ENCODE results near the gene SPATA12. TPM values are rescaled to one million over a fixed set of nuclear protein-coding genes. Genes with fewer than 3 reads are reported as not detected.
A peak's percentile ranks its signal among the peaks of the same experiment; 100 is the strongest.

SPATA12 gene
- total and polyA plus RNA-seq, 2 donors (not counting 3 experiments of a cell fraction or from before 2014, with no cell fraction given): 0.18 TPM; not detected in 1

- Histone ChIP-seq H3K79me2 (ENCODE audit: control insufficient read depth, insufficient read depth, low read length) (no peaks in the 10 kb centered on the region), H3K36me3 (ENCODE audit: control insufficient read depth in 2 of 2, extremely low read depth in 1 of 2, insufficient read depth in 2 of 2, low read length in 2 of 2) (no peaks in the 10 kb centered on the region), H2AFZ (ENCODE audit: low read depth, low read length) (no peak overlapping the region), H3K9me1 (replicated peaks; ENCODE audit: control insufficient read depth, extremely low read depth, insufficient read depth, low read length) (no peaks in the 10 kb centered on the region), H3K4me3 (replicated peaks in 1 of 3; ENCODE audit: insufficient read depth in 1 of 3, low read depth in 1 of 3, low read length in 3 of 3) (no peak overlapping the region), H3K4me1 (ENCODE audit: control insufficient read depth, extremely low read depth, insufficient read depth, low read length) (peaks cover 3% of the 10 kb centered on the region), H3K4me2 (ENCODE audit: insufficient read depth, low read length) (no peak overlapping the region), H3K27me3 (ENCODE audit: control insufficient read depth in 2 of 2, insufficient read depth in 2 of 2, low read length in 2 of 2) (peaks cover 0 to 5% of the 10 kb centered on the region in 2 experiments), H3K9ac (replicated peaks; ENCODE audit: extremely low read depth, insufficient read depth, low read length) (no peak overlapping the region), H4K20me1 (replicated peaks; ENCODE audit: control insufficient read depth, extremely low read depth, insufficient read depth, low read length) (no peaks in the 10 kb centered on the region), H3K9me3 (replicated peaks; ENCODE audit: control insufficient read depth, insufficient read depth, low read length) (no peaks in the 10 kb centered on the region), H3K27ac (ENCODE audit: insufficient read depth, low read depth, low read length) (no peak overlapping the region)
- no peak for FAIRE-seq
- no peak for DNase-seq (ENCODE audit: low read depth, low spot score)
- intact Hi-C loops (cut with micrococcal nuclease) (no loop called here), dilution Hi-C loops (cut with MboI; ENCODE audit: extremely low pct_ligation_motif_present, low sequenced_read_pairs) (no loop called here)
- no peak for TF ChIP-seq FOS (IDR thresholded peaks at IDR 0.05; ENCODE audit: borderline replicate concordance, insufficient read depth, low read length)
- TF ChIP-seq POLR2AphosphoS5 (IDR thresholded peaks at IDR 0.05; ENCODE audit: insufficient read depth, low read depth, low read length): no peak
- TF ChIP-seq POLR2A (IDR thresholded peaks at IDR 0.05; ENCODE audit: low read depth, low read length): no peak
- TF ChIP-seq CTCF (IDR thresholded peaks at IDR 0.05; ENCODE audit: extremely low read depth in 1 of 2, insufficient read depth in 1 of 2, low read depth in 1 of 2, low read length in 2 of 2): no peak
- CTCF ChIA-PET: interaction anchor here (0.6 to 1.7 kb wide), 4 partner anchors 95 to 101 kb away, joined by 3 to 9 read pairs (median 4); no protein-coding TSS in a partner anchor
- BruUV-seq (replicated peaks): no TSS peak
- POLR2A ChIA-PET: no interaction called here
Observed at GRCh38 chr3:57093489-57093888, 33.0 kb downstream of the SPATA12 start.

GRCh38 chr3:57093971-57094535, 33.6 kb downstream of the SPATA12 start:
- dilution Hi-C loops (cut with MboI; ENCODE audit: extremely low pct_ligation_motif_present, low sequenced_read_pairs) (no loop called here), intact Hi-C loops (cut with micrococcal nuclease) (no loop called here)
- BruUV-seq (replicated peaks): no TSS peak
- Histone ChIP-seq H3K4me2 (ENCODE audit: insufficient read depth, low read length) (no peak overlapping the region), H3K4me1 (ENCODE audit: control insufficient read depth, extremely low read depth, insufficient read depth, low read length) (peaks cover 6% of the 10 kb centered on the region), H3K27me3 (ENCODE audit: control insufficient read depth in 2 of 2, insufficient read depth in 2 of 2, low read length in 2 of 2) (peaks cover 0 to 5% of the 10 kb centered on the region in 2 experiments), H3K9me1 (replicated peaks; ENCODE audit: control insufficient read depth, extremely low read depth, insufficient read depth, low read length) (no peaks in the 10 kb centered on the region), H3K9ac (replicated peaks; ENCODE audit: extremely low read depth, insufficient read depth, low read length) (no peak overlapping the region), H3K79me2 (ENCODE audit: control insufficient read depth, insufficient read depth, low read length) (no peaks in the 10 kb centered on the region), H3K4me3 (replicated peaks in 1 of 3; ENCODE audit: insufficient read depth in 1 of 3, low read depth in 1 of 3, low read length in 3 of 3) (no peak overlapping the region), H3K27ac (ENCODE audit: insufficient read depth, low read depth, low read length) (no peak overlapping the region), H4K20me1 (replicated peaks; ENCODE audit: control insufficient read depth, extremely low read depth, insufficient read depth, low read length) (no peaks in the 10 kb centered on the region), H3K36me3 (ENCODE audit: control insufficient read depth in 2 of 2, extremely low read depth in 1 of 2, insufficient read depth in 2 of 2, low read length in 2 of 2) (no peaks in the 10 kb centered on the region), H3K9me3 (replicated peaks; ENCODE audit: control insufficient read depth, insufficient read depth, low read length) (no peaks in the 10 kb centered on the region), H2AFZ (ENCODE audit: low read depth, low read length) (no peak overlapping the region)
- ChIA-PET CTCF (interaction anchor here (0.6 to 1.7 kb wide), 4 partner anchors 95 to 101 kb away, joined by 3 to 9 read pairs (median 4); no protein-coding TSS in a partner anchor), POLR2A (no interaction called here)
- TF ChIP-seq EZH2 (IDR thresholded peaks at IDR 0.05; ENCODE audit: borderline replicate concordance, low read depth, low read length, severe bottlenecking) (no peak), MAX (IDR thresholded peaks at IDR 0.05; ENCODE audit: insufficient read depth, insufficient read length) (no peak), POLR2A (IDR thresholded peaks at IDR 0.05; ENCODE audit: low read depth, low read length) (no peak), GATA2 (IDR thresholded peaks at IDR 0.05; ENCODE audit: insufficient read depth, insufficient read length, low read depth, low read length) (no peak), MYC (IDR thresholded peaks at IDR 0.05; ENCODE audit: low read depth, low read length) (no peak), JUN (IDR thresholded peaks at IDR 0.05; ENCODE audit: borderline replicate concordance, insufficient read depth, insufficient read length, low read depth) (no peak), POLR2AphosphoS5 (IDR thresholded peaks at IDR 0.05; ENCODE audit: insufficient read depth, low read depth, low read length) (no peak)
- FAIRE-seq (peak; percentile 42), DNase-seq (ENCODE audit: low read depth, low spot score) (no peak)

Data from endothelial cell of umbilical vein (primary cell).